ENCODE measurements around the gene DUS1L.

GRCh38 chr17:82114447-82114846, 48.8 kb upstream of the DUS1L start:
- TF ChIP-seq POU2F2 (IDR thresholded peaks at IDR 0.05; ENCODE audit: low read depth, low read length) (no peak), POLR2AphosphoS5 (IDR thresholded peaks at IDR 0.05; ENCODE audit: low read depth, low read length) (no peak), POLR2A (IDR thresholded peaks at IDR 0.05; ENCODE audit: low read depth, low read length) (no peak), TAF1 (IDR thresholded peaks at IDR 0.05; ENCODE audit: low read depth, low read length) (no peak)

Measured in GM12891 (cell line).